ENCODE measurements around the gene FGFR2. TPM values are rescaled to one million over a fixed set of nuclear protein-coding genes. Genes with fewer than 3 reads are reported as not detected.

FGFR2 gene
- total RNA-seq, 1 experiment from 2014 or later: 5.7 TPM

DNA sequence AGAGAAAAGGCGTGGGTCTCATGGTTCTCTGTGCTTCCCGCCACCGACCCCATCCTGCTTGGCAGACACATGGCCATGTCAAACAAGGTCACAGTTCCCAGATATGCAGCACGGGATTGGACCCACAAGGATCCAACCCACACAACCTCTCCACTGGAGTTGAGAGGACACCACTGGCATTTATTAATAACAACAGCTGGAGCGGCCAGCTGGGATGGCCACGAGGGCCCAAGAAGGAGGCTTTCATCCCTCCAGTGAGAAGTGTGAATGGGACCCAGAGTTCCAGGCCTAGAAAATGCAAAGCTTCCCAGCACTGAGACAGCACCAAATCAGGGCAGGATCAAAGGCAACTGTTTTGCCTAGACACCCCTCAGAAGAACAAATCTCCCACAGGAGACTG is 31.5 kb downstream of the FGFR2 start:
- Histone ChIP-seq H3K4me1 (ENCODE audit: control insufficient read depth, insufficient read depth, low read length) (peaks cover 6% of the 10 kb centered on the region), H3K4me3 (ENCODE audit: low read depth in 2 of 2, low read length in 2 of 2) (no peak overlapping the region), H3K9me3 (ENCODE audit: control insufficient read depth, insufficient read depth, low read depth, low read length) (no peaks in the 10 kb centered on the region), H3K36me3 (ENCODE audit: control insufficient read depth, insufficient read depth, low read length) (no peaks in the 10 kb centered on the region), H3K27me3 (ENCODE audit: control insufficient read depth, insufficient read depth, low read length) (no peaks in the 10 kb centered on the region; the same call in 1 of the 2 replicates), H3K27ac (ENCODE audit: low read length) (no peak overlapping the region)
- POLR2A ChIA-PET: no interaction called here
- intact Hi-C loops (cut with micrococcal nuclease; ENCODE audit: unreplicated experiment) (no loop called here), in situ Hi-C loops (cut with HindIII; ENCODE audit: low pct_unique_long_range_greater_than_20kb, low sequenced_read_pairs) (no loop called here)
- CTCF ChIA-PET: no interaction called here
- TF ChIP-seq, protein P1, sequence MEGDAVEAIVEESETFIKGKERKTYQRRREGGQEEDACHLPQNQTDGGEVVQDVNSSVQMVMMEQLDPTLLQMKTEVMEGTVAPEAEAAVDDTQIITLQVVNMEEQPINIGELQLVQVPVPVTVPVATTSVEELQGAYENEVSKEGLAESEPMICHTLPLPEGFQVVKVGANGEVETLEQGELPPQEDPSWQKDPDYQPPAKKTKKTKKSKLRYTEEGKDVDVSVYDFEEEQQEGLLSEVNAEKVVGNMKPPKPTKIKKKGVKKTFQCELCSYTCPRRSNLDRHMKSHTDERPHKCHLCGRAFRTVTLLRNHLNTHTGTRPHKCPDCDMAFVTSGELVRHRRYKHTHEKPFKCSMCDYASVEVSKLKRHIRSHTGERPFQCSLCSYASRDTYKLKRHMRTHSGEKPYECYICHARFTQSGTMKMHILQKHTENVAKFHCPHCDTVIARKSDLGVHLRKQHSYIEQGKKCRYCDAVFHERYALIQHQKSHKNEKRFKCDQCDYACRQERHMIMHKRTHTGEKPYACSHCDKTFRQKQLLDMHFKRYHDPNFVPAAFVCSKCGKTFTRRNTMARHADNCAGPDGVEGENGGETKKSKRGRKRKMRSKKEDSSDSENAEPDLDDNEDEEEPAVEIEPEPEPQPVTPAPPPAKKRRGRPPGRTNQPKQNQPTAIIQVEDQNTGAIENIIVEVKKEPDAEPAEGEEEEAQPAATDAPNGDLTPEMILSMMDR (IDR thresholded peaks at IDR 0.05): no peak
- ATAC-seq: no peak
- no TSS peak for BruUV-seq (replicated peaks)
- no peak for DNase-seq (ENCODE audit: low read depth, low spot score)

DNA sequence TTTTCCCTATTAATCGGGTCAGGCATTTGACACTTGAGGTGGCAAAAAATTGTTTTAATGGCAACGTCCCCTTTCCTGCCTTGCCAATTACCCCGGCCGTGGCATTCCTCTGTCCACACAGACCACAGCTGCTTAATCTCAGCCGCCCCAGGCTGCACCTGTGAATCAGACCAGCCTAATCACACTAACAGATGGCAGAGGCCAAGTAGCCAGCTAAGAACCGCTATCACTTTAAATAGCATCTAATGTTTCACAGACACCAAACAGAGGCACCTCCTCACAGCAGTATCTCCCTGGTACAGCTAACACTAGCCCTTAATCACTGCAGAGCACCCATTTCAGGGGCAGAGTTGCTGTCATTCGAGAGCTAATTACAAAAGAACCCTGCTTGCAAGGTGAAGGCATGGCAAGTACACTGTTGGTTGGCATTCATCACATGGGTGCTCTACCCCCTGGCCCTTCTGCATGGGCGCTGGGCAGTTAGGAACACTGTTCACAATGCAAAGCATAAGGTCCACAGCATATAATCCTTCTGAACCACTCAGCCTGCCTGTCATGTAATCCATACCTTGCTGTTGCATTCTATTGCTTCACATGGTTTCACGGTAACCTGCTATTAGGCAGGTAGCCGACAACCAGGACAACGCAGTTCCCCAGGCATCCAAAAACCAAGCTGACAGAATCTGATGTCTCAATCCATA is 38.8 kb downstream of the FGFR2 start:
- TF ChIP-seq POLR2AphosphoS5 (IDR thresholded peaks at IDR 0.05; ENCODE audit: low read depth, low read length) (no peak), REST (IDR thresholded peaks at IDR 0.05; ENCODE audit: insufficient read depth in 1 of 2, low read depth in 2 of 2, low read length in 1 of 2) (no peak), TCF7L2 (IDR thresholded peaks at IDR 0.05; ENCODE audit: low read depth, low read length) (no peak), SIN3A (IDR thresholded peaks at IDR 0.05; ENCODE audit: borderline replicate concordance, insufficient read depth, low read depth, low read length) (no peak)
- TF ChIP-seq, protein P1 (IDR thresholded peaks at IDR 0.05): no peak

More for the DNA sequence above, 38.8 kb downstream of the FGFR2 start:
- no TSS peak for BruUV-seq (replicated peaks)
- no peak for DNase-seq (ENCODE audit: low read depth, low spot score)
- Histone ChIP-seq H3K36me3 (ENCODE audit: control insufficient read depth, insufficient read depth, low read length) (no peaks in the 10 kb centered on the region), H3K4me1 (ENCODE audit: control insufficient read depth, insufficient read depth, low read length) (no peaks in the 10 kb centered on the region; the same call in 1 of the 2 replicates), H3K4me3 (ENCODE audit: low read depth in 2 of 2, low read length in 2 of 2) (no peak overlapping the region), H3K9me3 (ENCODE audit: control insufficient read depth, insufficient read depth, low read depth, low read length) (no peaks in the 10 kb centered on the region), H3K27me3 (ENCODE audit: control insufficient read depth, insufficient read depth, low read length) (no peaks in the 10 kb centered on the region), H3K27ac (ENCODE audit: low read length) (no peak overlapping the region)
- CTCF ChIA-PET: no interaction called here
- in situ Hi-C loops (cut with HindIII; ENCODE audit: low pct_unique_long_range_greater_than_20kb, low sequenced_read_pairs): no loop called here
- intact Hi-C loops (cut with micrococcal nuclease; ENCODE audit: unreplicated experiment): no loop called here
- POLR2A ChIA-PET: interaction anchor here (0.7 kb wide), 1 partner anchor 531 kb away, joined by 17 read pairs; no protein-coding TSS in a partner anchor
- ATAC-seq: peak; percentile 48; the same call in 1 of the 2 replicates

Measured in Panc1 (cell line).